ENCODE data around the gene SMCHD1. TPM values are rescaled to one million over a fixed set of nuclear protein-coding genes. Genes with fewer than 3 reads are reported as not detected.

The SMCHD1 gene
- total RNA-seq, 4 donors from 2014 or later, result 41.0 to 179 (median 136) TPM

DNA sequence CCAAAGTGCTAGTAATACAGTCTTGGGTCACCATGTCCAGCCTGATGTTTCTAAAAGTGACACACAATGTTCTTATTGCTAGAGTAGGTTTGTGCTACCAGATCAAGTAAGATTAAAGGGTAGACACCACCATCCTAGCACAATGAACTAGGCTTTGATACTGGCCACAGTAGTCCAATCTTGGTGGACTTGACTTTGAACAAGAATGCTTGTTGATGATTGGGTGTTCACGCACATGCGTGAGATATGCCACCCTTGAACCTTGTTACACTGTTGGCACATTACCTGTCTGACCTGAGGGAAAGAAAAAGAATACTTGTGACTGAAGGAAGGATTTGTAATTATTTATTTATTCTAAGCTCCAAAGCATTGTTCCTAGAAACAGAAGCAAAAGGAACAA is 119.1 kb downstream of the SMCHD1 start:
- in situ Hi-C loops (cut with MboI; ENCODE audit: low pct_ligation_motif_present in 1 of 4, low pct_unique_long_range_greater_than_20kb in 1 of 4, low sequenced_read_pairs in 3 of 4) (loop anchor here in 1 of 4 donors (25.0 kb wide), 1 partner anchor 463 kb away; the partner anchor contains the start of gene MYL12A), intact Hi-C loops (cut with DNase I; ENCODE audit: low total_unique reads) (no loop called here)
- no peaks in the 10 kb centered on the region for H3K9me3 ChIP-seq
- no peak overlapping the region for H3K4me3 ChIP-seq
- peaks cover 0 to 93% (median 33%) of the 10 kb centered on the region in 4 donors for H3K36me3 ChIP-seq
- no peak overlapping the region for H3K27ac ChIP-seq
- 97 to 100% methylated on average over 2 of the region's 2 CpGs for WGBS, 2 donors (ENCODE audit: low coverage in 1 of 2)
- no peak for DNase-seq
- H3K27me3 ChIP-seq, result no peaks in the 10 kb centered on the region
- no peaks in the 10 kb centered on the region for H3K4me1 ChIP-seq
- no peak for TF ChIP-seq POLR2AphosphoS5 (IDR thresholded peaks at IDR 0.05)
- no peak for TF ChIP-seq EP300 (IDR thresholded peaks at IDR 0.05; ENCODE audit: low read depth)
- TF ChIP-seq, protein P1, sequence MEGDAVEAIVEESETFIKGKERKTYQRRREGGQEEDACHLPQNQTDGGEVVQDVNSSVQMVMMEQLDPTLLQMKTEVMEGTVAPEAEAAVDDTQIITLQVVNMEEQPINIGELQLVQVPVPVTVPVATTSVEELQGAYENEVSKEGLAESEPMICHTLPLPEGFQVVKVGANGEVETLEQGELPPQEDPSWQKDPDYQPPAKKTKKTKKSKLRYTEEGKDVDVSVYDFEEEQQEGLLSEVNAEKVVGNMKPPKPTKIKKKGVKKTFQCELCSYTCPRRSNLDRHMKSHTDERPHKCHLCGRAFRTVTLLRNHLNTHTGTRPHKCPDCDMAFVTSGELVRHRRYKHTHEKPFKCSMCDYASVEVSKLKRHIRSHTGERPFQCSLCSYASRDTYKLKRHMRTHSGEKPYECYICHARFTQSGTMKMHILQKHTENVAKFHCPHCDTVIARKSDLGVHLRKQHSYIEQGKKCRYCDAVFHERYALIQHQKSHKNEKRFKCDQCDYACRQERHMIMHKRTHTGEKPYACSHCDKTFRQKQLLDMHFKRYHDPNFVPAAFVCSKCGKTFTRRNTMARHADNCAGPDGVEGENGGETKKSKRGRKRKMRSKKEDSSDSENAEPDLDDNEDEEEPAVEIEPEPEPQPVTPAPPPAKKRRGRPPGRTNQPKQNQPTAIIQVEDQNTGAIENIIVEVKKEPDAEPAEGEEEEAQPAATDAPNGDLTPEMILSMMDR (IDR thresholded peaks at IDR 0.05), result no peak
- TF ChIP-seq POLR2A (IDR thresholded peaks at IDR 0.05), result no peak

DNA sequence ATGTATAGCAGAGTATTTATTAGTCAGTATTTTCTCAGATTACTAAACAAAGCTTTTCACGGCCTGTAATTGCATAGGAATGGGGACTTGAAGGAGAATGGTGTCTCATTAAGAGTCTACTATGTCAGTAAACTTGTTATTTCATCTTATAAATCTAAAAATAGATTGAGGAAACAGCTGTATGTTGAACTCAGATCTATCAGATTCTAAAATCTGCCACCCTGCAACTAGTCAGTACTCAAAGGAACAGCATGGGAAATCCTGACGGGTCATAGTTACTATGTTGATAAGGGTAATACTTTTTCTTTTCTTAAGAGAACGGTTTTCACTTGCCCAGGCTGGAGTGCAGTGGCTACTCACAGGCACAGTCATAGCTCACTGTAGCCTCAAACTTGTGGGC is 121.1 kb downstream of the SMCHD1 start:
- Histone ChIP-seq H3K4me3 (no peak overlapping the region), H3K9me3 (no peaks in the 10 kb centered on the region), H3K27ac (no peak overlapping the region), H3K27me3 (no peaks in the 10 kb centered on the region), H3K4me1 (no peaks in the 10 kb centered on the region), H3K36me3 (peaks cover 0 to 88% (median 29%) of the 10 kb centered on the region in 4 donors)
- in situ Hi-C loops (cut with MboI; ENCODE audit: low pct_ligation_motif_present in 1 of 4, low pct_unique_long_range_greater_than_20kb in 1 of 4, low sequenced_read_pairs in 3 of 4), result no loop called here
- 91 to 100% methylated on average over 1 to 3 of the region's 3 CpGs for WGBS, 2 donors (ENCODE audit: low coverage in 1 of 2)
- intact Hi-C loops (cut with DNase I; ENCODE audit: low total_unique reads), result no loop called here
- TF ChIP-seq POLR2A (IDR thresholded peaks at IDR 0.05), result no peak
- TF ChIP-seq, protein P1 (IDR thresholded peaks at IDR 0.05), result no peak
- TF ChIP-seq EP300 (IDR thresholded peaks at IDR 0.05; ENCODE audit: low read depth), result no peak
- no peak for TF ChIP-seq POLR2AphosphoS5 (IDR thresholded peaks at IDR 0.05)
- no peak for DNase-seq

DNA sequence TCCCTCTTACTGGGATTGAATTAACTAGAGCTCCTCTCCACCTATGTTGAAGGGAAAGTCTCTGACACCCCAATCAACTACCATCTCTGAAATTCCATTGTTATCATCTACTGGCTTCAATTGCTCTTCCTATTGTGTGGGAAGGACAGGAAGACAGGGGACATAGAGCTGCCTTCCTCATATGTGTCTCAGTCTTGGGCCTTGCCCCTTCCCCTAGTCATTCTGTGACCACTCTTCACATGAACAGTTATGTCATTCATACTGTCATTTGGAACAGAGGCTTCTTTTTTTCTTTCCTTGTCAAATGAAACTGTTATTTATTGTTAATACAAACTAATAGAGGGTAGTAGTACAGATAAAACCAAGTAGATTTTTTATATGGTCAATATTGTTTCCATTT is 121.7 kb downstream of the SMCHD1 start:
- TF ChIP-seq EP300 (IDR thresholded peaks at IDR 0.05; ENCODE audit: low read depth) (no peak), POLR2AphosphoS5 (IDR thresholded peaks at IDR 0.05) (no peak), POLR2A (IDR thresholded peaks at IDR 0.05) (no peak)
- TF ChIP-seq, protein P1 (IDR thresholded peaks at IDR 0.05), result no peak
- H3K4me3 ChIP-seq, result no peak overlapping the region
- H3K27me3 ChIP-seq, result no peaks in the 10 kb centered on the region
- no peaks in the 10 kb centered on the region for H3K4me1 ChIP-seq
- no peaks in the 10 kb centered on the region for H3K9me3 ChIP-seq
- peaks cover 0 to 84% (median 25%) of the 10 kb centered on the region in 4 donors for H3K36me3 ChIP-seq
- no peak overlapping the region for H3K27ac ChIP-seq
- no peak for DNase-seq
- in situ Hi-C loops (cut with MboI; ENCODE audit: low pct_ligation_motif_present in 1 of 4, low pct_unique_long_range_greater_than_20kb in 1 of 4, low sequenced_read_pairs in 3 of 4) (no loop called here), intact Hi-C loops (cut with DNase I; ENCODE audit: low total_unique reads) (loop anchor here (1.0 kb wide), 1 partner anchor 43 kb away; no protein-coding TSS in a partner anchor)

DNA sequence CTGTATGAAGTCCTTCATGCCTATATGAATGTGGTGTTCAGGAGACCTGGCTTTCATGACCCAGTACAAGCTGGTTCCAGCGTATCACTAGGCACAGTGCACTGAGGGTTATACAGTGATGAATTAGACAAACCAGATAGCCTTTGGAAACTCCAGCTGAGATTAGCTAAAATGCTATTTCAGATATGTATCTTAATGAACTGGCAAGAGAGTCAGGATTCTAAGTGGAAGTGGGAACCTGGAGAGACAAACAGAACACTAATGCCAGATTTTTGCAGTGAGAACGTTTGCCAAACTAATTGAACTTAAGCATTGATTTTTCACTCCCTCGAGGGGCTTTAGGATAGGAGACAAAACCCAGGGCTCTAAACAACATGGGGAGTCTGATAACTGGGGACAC is 125.2 kb downstream of the SMCHD1 start:
- in situ Hi-C loops (cut with MboI; ENCODE audit: low pct_ligation_motif_present in 1 of 4, low pct_unique_long_range_greater_than_20kb in 1 of 4, low sequenced_read_pairs in 3 of 4), result no loop called here
- H3K36me3 ChIP-seq, result peaks cover 0 to 74% (median 25%) of the 10 kb centered on the region in 4 donors

More for the DNA sequence above, 125.2 kb downstream of the SMCHD1 start:
- intact Hi-C loops (cut with DNase I; ENCODE audit: low total_unique reads), result no loop called here
- Histone ChIP-seq H3K4me1 (no peaks in the 10 kb centered on the region), H3K4me3 (no peak overlapping the region), H3K27me3 (no peaks in the 10 kb centered on the region), H3K9me3 (no peaks in the 10 kb centered on the region), H3K27ac (no peak overlapping the region)
- TF ChIP-seq, protein P1 (IDR thresholded peaks at IDR 0.05), result no peak
- TF ChIP-seq POLR2A (IDR thresholded peaks at IDR 0.05) (no peak), POLR2AphosphoS5 (IDR thresholded peaks at IDR 0.05) (no peak), EP300 (IDR thresholded peaks at IDR 0.05; ENCODE audit: low read depth) (no peak)
- 67 to 83% methylated on average over 2 to 3 of the region's 3 CpGs for WGBS, 2 donors (ENCODE audit: low coverage in 1 of 2)
- no peak for DNase-seq

Data from transverse colon (tissue), 4 donors.